Activated naive CD4-positive, alpha-beta T cell treated with anti-CD3 and anti-CD28 coated beads, Interleukin-2, amount 50 U/mL, for 16 hours (primary cell): Measurements from ENCODE around the gene ZNF282.
"Not testable (repeated sequence)": the region's sequence is repeated elsewhere in the genome, so short reads cannot be mapped to it uniquely, and the experiment has no call there.

Source experiments
- DNase-seq: peaks from one replicate; pipeline ENCODE4 v3.0.0-alpha.2; 2020

The ZNF282 gene

GRCh38 chr7:149226366-149226765 lies 31.0 kb downstream of the ZNF282 start:
- DNase-seq: not testable (repeated sequence)

DNA sequence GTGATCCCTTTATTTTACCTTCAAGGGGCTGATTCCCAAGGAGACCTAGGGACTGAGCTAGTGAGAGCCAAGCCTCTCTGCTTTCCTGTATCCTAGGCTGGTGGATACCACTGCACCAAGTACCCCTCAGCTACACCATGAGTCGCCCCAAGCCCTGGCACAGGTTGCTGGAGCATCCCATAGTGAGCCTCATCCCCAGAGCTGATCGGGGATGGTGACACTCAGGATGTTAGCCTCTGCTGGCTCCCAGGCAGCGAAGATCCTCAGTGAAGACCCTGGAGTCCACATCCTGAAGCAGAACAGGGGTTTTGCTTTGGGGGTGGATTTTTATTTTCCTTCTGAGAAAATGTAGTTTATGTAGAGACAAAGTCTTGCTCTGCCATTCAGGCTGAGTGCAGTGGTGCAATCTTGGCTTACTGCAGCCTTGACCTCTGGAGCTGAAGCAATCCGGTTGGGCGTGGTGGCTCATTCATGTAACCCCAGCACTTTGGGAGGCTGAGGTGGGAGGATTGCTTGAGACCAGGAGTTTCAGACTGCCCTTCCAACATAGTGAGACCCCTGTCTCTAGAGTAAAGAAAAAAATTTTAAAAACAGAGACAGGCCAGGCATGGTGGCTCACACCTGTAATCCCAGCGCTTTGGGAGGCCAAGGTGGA lies 31.6 kb downstream of the ZNF282 start:
- no peak for DNase-seq

DNA sequence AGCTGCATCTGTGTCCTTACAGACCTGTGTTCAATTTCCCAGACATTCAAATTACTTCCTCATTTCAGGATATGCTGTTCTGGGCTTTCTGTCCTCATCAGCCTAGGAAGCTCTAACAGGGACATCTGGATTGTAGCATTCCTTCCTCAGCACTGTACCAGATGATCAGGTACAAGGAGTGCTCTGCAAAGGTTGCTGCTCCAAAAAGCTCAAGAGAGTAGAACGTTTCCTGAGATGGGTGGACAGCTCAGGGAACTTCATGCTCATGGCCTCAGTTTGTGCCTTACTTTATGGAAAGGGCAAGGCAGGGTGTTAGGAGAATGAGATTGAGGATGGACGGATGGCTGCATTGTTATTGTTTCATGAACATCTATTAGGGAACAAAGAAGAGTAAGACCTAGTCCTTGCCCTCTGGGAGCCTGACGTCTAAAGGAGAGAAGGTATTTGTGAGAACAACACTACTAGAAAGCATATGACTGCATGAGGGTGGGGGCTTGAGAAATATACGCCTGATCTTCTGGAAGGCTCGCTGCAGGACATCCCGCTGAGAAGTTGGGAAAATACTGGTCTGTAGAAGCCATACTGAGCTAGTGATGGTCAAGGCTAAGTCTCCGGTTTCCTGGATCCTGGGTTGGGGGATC lies 33.6 kb downstream of the ZNF282 start:
- DNase-seq: no peak

GRCh38 chr7:149229526-149229925 lies 34.2 kb downstream of the ZNF282 start:
- DNase-seq: no peak

DNA sequence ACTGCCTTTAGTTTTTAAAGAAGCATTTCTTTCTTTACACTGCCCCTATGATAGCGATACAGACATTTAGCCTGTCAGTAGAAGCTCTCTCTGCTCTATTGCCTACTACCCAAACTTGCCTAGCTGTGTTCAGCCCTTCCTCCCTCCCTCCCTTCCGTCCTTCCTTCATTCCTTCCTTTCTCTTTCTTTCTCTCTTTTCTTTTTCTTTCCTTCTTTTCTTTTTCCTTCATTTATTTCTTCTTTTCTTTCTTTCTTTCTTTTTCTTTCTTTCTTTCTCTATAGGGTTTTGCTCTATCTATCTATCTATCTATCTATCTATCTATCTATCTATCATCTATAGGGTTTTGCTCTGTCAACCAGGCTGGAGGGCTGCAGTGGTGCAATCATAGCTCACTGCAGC lies 37.0 kb downstream of the ZNF282 start:
- no peak for DNase-seq

- DNase-seq: not testable (repeated sequence)
Observed at GRCh38 chr7:149233655-149234204, 38.4 kb downstream of the ZNF282 start.

DNA sequence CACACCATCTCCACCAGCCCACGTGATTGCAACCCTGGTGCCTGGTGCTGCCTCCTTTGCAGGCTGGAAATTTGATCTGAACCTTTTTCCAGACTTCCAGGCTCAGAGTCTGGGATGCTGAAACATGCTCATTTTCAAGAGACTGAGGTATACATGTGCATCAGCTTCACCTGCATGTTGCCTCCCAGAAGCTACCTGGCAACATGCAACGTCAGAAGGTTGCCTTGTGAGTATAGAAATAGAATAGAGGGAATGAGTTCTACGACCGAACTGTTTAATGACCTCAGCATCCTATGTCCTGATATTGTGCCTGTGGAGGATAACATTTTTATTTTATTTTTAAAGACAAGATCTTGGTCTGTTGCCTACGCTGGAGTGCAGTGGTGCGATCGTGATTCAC lies 42.2 kb downstream of the ZNF282 start:
- DNase-seq: no peak

DNA sequence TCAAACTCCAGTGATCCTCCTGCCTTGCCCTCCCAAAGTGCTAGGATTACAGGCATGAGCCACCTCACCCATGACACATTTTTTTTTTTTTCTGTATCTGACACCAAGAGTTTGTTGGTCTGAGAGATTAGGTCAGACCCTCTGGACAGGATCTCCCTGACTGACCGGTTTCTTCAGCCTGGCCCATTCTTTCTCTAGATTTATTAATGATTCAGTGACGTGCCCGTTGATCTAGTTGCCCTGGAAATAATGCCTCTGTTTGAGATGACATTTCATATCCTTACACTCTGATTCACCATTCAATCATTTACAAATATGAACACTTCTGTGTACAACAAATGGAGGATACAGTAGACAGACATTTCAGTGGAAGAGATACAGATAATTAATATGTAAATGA lies 42.7 kb downstream of the ZNF282 start:
- no peak for DNase-seq

GRCh38 chr7:149239345-149240143 lies 44.2 kb downstream of the ZNF282 start, which contains the start of gene ZNF212:
Gene ZNF212, plus strand, starts transcription at chr7:149239651. Its CDS starts 128 bp downstream, at chr7:149239779.
- DNase-seq: peak; percentile 91

DNA sequence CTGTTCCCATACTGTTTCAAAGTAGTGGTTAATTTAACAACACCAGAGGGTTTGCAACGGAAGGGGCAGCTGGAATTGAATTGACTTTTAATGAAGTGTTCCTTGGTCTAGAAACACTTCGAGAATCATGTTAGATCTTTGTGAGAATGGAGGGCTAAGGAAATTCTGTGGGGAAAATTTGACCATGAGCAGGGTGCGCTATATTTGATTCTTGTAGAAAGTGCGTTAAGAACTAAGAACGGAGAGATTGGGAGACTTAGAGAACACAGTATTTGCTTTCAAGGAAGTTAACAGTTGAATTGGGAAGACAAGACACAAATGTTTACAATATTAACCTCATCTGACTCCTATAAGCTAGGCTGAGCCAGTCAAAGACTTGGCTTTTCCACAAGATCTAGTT lies 45.3 kb downstream of the ZNF282 start:
- DNase-seq: no peak

GRCh38 chr7:149241696-149242095 lies 46.4 kb downstream of the ZNF282 start:
- no peak for DNase-seq

- DNase-seq: peak; percentile 34
Observed at GRCh38 chr7:149245244-149245643, 49.9 kb downstream of the ZNF282 start.

DNA sequence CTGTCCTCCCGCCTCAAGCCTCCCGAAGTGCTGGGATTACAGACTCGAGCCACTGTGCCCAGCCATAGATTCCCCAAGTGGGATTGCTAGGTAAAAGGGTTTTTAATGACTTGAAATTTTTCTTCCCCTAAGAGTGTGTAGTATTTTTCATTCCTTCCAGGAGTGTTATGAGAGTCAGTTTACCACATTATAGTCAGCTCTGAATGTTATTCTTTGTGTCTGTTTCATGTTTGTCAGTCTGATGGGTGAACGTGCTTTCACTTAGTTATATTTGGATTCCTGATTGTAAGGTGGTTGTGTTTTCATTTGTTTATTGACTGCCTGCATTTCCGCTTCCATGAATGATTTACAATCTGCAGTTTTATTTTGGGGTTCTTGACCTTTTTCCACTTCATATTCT lies 50.4 kb downstream of the ZNF282 start:
- no peak for DNase-seq

GRCh38 chr7:149248777-149249176 lies 53.4 kb downstream of the ZNF282 start:
- DNase-seq: no peak

- not testable (repeated sequence) for DNase-seq
Observed at GRCh38 chr7:149250151-149250550, 54.8 kb downstream of the ZNF282 start.

DNA sequence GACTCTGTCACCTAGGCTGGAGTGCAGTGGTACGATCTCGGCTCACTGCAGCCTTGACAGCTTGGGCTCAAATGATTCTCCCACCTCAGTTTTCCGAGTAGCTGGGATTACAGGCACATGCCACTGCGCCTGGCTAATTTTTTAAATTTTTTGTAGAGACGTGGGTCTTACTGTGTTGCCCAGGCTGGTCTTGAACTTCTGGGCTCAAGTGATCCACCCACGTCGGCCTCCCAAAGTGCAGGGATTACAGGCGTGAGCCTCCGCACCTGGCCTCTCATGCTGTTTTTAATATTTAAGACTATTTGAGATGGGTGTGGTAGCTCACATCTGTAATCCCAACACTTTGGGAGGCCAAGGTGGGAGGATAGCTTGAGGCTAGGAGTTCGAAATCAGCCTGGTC lies 56.2 kb downstream of the ZNF282 start:
- DNase-seq: not testable (repeated sequence)

DNA sequence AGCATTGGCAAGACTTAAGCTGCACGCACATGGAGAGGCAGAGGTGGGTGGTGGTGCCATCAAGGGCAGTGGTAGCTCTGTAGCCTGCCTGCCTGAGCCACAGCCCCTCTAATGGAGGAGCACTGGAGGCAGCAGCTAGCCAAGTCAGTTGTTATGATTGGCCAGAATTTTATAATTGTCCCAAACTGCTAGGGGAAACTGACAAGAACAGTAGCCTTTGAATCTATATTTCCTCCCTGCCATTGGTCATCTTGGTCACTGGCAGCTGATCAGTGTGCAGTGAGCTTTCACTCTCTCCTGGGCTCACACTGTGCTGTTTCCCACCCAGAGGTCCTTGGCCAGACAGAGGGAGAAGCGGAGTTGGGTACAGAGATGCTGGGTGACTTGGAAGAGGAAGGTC lies 57.0 kb downstream of the ZNF282 start:
- no peak for DNase-seq

DNA sequence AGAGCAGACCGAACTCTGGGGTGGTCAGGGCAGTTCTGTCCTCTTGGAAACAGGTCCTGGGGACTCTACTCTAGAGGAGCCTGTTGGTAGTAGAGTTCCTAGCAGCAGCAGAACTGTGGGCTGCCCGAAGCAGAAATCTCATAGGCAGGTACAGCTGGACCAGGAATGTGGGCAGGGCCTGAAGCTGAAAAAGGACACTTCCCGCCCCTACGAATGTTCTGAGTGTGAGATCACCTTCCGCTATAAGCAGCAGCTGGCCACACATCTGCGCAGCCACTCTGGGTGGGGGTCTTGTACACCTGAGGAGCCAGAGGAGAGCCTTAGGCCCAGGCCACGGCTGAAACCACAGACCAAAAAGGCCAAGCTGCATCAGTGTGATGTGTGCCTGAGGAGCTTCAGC lies 58.3 kb downstream of the ZNF282 start:
- no peak for DNase-seq

DNA sequence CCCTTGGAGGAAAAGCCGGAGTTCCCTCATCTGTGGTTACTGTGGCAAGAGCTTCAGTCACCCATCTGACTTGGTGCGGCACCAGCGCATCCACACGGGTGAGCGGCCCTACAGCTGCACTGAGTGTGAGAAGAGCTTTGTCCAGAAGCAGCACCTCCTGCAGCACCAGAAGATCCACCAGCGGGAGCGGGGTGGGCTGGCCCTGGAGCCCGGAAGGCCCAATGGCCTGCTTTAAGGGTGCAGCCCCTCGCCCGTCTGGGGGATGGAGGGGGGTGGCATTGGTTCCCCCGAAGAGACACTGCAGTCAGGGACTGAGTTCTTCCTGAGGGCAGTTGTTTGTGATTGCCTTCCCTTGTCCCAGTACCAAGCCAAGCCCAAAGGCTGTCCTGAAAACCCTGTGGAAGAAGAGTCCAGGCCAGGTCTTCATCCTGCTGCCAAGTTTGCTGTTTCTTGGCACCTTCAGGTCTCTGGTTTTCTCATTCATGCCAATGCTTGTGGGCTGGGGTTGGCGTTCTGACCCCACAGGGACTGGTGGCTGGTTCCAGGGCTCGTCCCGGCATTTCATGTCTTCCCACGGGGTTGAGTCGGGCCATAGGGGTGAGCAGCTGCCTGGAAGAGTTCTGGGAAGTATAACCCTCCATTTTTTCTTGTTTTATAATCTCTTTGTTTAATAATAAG lies 59.0 kb downstream of the ZNF282 start:
- no peak for DNase-seq

DNA sequence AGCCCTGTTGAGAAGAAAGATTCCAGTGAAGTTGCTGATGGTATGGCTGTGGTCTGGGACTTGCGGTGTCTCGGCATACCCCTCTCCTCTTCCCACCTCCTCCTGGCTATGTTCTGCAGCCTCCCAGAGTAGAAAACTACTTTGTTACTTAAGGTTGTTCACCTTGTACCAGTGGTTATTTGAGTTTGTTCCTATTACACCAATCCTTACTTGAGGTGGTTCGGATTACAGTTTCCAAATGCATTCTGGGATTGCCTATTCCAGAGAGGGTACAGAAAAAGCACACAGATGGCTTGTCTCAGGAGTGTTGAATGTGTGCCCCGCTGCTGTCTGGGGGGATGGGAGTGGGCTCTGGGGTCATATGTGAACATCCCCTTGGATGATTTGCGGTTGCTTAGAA lies 59.8 kb downstream of the ZNF282 start:
- DNase-seq: no peak

GRCh38 chr7:149256568-149256967 lies 61.2 kb downstream of the ZNF282 start:
- DNase-seq: no peak

DNA sequence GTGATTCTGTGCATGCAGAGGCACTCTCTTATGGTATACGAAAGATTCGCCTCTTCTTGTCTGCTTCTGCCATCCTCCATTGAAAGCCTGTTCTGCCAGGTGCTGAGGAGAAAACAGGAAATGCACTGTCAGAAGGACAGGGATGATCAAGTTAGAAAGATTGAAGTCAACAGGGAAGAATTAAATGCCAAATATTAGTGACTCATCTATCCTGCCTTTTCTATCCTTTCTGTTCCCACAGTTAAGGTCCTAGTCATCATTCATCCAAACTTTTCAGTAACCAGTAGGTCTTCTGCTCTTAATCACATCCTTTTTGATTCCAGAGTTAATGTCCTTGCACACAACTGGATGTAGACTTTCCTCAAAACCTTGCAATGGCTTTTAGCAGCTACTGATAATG lies 61.8 kb downstream of the ZNF282 start:
- no peak for DNase-seq

- no peak for DNase-seq
Observed at GRCh38 chr7:149261316-149261828, 66.0 kb downstream of the ZNF282 start.
